HG02759 (cell line): Measurements from ENCODE around the gene ATXN1.
"Not testable (repeated sequence)": the region's sequence is repeated elsewhere in the genome, so short reads cannot be mapped to it uniquely, and the experiment has no call there.

Experiments used
- ATAC-seq: cut with Tn5 transposase; IDR thresholded peaks from one replicate; pipeline ENCODE4 v1.9.1; 2021; ENCODE audit warnings: mild to moderate bottlenecking, moderate library complexity; ENCODE audit not compliant: unreplicated experiment

The ATXN1 gene

DNA sequence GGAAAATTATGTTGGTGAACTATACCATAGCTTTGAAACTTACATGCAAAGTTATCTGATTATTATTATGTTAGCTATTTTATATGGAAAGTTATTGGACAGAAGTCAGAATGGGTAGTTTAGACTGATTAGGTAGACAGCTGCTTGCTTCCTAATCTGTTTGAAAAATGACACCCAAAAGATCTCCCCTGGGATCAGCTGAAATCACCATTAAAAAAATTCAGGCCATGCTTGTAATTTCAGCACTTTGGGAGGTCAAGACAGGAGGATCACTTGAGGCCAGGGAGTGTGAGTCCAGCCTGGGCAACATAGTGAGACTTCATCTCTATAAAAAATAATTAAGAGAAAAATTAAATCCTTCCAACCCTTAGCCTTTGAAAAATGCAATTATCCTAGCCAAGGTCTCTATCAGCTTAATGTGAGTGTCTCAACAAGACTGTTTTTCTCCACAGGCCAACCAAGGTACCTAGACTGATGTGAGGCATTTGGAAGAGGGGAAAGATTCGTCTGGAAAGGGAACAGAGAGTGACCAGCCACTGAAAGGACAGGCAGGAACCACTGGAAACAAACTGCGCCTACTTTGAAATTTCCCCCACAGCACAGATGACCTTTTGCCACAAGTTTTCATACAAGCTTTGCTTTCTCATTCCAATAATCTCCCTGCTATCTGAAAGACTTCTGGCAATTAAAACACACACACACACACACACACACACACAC, 290.6 kb downstream of the ATXN1 start:
- no peak for ATAC-seq

DNA sequence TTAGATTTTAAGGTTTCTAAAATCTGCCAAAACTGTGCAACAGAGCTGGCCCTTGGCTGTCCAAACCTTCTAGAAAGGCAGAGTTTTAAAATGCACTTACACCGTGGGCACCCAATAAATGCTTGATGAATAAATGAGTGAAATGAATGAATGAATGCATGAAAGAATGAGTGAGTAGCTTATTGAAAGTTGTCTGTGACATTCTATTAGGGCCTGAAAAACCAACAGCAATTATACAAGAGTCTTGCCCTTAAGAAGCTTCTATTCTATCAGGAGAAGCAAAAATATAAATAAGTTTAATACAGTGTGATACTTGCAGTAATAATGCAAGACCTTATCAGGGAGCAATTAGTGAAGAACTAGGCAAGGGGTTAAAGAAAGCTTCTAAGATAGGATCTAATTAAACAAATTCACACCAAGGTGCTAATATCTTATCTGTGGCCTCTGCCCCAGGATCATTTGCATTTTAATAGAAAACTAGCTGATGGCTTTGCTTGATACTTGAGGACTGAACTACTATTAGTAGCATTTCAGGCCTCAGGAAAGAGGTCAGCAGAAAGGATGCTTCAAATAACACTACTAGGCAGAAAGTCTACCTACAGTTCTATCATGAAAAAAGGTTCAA, 292.2 kb downstream of the ATXN1 start:
- no peak for ATAC-seq

DNA sequence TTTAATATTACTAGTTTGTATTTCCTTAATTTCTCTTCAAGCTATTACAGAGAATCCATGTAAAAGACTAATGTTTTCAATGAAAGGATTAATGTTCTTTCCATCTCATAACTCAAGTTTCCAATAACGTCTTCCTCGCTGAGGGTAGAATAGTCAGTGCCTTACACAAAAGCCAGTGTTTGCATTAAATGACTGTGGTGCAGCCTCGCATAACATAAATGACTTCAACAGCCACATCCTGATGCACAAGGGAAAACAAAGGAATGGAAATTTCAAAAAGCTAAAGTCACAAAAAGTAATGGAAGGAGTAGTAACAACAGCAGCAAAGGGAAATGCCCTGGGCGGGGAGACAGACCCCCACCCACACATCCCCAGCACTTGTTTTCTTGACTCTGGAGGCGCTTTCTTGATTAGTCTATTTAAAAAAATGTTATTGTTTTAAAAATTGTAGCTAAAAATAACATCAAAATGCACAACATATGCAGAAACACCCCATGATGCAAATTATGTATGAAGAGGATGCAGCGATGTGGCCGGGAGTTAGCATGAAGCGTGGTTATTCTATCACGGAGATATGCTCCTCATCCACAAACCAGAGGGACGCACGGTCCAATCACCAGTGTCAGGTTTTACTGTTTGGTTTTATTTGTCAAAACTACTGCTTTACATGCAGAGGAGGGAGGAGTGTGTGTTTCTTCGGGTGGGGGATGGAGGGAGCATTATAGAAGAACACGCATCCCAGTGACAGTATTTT, 294.3 kb downstream of the ATXN1 start:
- ATAC-seq, result no peak

DNA sequence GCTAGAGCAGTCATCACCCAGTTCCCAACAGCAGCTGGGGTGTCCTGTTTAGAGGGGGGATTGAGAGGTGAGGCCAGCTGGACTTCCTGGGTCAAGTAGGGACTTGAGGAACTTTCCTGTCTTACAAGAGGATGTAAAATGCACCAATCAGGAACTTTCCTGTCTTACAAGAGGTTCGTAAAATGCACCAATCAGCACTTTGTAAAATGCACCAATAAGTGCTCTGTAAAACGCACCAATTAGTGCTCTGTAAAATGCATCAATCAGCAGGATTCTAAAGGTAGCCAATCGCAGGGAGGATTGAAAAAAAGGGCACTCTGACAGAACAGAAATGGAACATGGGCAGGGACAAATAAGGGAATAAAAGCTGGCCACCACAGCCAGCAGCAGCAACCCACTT, 297.2 kb downstream of the ATXN1 start:
- ATAC-seq, result no peak

DNA sequence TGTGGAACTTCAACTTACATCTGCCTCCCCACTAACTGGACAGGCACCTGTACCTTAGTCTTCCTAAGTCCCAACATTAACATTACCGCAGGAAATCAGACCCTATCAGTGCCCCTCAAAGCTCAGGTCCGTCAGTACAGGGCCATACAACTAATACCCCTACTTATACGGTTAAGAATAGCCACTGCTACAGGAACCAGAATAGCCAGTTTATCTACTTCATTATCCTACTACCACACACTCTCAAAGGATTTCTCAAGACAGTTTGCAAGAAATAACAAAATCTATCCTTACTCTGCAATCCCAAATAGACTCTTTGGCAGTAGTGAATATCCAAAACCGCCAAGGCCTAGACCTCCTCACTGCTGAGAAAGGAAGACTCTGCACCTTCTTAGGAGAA, 298.0 kb downstream of the ATXN1 start:
- not testable (repeated sequence) for ATAC-seq

DNA sequence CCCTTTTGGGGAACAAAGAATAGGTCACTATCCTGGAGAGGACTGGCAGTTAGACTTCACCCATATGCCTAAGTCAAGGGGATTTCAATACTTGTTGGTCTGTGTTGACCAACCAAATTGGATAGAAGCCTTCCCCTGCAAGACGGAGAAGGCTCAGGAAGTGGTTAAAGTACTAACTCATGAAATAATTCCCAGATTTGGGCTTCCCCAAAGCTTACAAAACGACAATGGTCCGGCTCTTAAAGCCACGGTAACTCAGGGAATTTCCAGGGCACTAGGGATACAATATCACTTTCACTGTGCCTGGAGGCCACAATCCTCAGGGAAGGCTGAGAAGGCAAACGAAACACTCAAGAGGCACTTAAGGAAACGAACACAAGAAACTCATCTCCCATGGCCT, 299.8 kb downstream of the ATXN1 start:
- ATAC-seq, result no peak

DNA sequence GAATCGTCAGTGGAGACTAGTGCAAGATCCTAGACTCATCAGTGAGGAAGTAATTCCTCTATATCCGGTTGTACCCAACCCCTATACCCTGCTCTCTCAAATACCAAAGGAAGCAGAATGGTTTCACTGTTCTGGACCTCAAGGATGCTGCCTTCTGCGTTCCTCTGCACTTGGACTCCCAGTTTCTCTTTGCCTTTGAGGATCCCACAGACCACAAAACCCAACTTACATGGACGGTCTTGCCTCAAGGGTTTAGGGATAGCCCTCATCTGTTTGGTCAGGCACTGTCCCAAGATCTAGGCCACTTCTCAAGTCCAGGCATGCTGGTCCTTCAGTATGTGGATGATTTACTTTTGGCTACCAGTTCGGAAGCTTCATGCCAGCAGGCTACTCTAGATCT, 301.8 kb downstream of the ATXN1 start:
- not testable (repeated sequence) for ATAC-seq

DNA sequence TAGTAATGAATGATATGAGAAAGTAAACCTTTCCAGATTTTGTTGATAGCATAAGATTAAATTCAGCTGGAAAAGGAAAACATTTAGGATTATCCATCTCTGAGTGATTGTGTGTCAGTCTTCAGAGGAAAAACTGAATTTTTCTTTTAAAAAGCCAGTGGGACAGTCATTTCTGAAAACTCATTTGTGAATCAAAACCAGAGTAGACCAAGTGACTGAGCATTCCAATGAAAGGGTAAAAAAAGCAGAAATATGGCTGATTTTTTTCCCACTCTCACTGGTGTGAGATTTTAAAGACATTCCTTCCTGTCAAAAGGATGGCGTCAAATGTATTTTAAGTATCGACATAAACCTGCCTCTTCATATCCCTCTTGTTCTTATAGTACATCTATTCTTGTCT, 308.9 kb downstream of the ATXN1 start:
- no peak for ATAC-seq

DNA sequence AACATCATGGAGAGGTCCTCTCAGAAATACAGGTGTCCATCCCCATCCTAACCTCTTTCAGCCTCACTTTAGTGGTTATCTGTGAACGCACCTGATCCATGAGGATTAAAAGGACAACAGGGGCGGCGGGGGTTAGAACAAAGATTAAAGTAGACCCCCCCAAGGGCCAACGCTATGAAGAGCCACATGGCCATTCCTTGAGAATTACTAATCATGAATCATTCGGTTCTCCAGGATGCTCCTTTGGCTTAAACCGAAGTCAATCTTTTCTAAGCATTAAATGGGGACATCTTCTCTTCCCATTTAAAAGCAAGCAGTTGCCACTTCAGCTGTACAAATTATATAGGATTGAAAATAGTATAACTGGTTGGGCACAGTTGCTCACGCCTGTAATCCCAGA, 310.4 kb downstream of the ATXN1 start:
- no peak for ATAC-seq

DNA sequence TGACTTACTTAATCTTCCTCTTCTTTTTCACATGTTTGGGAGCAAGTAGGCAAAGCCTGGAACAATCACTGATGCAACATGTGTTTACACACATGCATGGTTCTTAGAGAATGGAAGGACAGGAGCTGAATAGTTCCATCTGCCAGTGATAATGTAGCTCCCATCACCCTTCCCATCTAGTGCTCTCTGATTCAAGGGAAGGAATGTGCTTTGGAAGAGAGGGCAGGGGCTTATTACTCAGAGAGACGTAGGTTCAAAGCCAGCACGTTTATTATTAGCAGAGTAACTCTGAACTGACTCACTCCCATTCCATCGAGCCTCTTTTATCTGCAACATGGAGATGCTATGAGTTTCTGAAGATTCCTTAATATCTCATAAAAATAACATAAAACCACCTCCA, 311.0 kb downstream of the ATXN1 start:
- no peak for ATAC-seq

DNA sequence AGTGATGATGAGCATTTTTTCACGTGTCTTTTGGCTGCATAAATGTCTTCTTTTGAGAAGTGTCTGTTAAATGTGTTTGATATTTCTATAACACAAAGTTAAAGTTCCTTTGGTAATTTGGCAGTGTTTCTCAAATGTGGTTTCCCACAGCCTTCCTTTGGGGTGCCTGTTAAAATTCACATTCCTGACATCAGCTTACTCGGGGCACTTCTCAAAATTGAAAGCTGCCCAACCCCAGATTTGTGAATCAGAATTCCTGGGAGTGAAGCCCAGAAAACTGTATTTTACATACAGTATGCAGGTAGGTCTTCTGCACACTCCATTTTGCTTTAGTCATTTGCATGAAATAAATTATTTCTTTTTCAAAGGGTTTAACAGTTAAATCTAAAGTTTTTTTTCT, 315.0 kb downstream of the ATXN1 start:
- no peak for ATAC-seq

DNA sequence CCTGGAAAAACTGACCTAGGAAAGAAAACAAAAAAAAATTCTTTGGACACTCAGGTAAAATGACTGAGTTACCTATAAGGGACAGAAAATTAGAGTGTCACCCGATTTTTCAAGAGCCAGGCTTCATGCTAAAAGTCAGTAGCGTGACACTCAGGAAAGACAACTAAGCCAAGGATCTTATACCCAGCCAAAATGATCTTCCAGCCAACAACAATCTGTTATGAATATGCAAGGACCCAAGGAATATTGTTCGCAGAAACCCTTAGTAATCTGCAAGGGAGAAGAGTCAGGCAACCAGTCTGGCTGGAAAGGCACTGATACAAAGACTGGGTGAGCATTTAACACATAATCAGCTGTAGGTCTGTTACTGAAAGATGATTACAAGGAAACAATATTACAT, 319.2 kb downstream of the ATXN1 start:
- ATAC-seq, result no peak

DNA sequence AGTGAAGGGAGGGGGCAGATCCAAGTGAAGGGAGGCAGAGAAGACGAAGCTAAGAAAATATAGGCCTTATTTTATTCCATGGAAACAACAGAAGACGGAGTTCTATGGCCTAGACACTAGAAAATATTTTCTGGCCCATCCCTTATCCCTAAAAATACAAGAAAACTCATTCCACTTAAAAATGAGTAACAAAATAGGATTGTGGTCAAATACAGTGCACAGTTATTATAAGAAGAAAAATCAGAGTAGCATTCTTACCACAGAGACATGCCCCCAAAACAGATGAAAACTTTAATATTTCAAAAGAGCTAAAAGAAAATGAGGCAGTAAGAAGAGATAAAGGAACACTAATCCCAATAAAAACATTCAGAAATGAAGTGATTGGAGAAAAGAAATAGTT, 320.0 kb downstream of the ATXN1 start:
- ATAC-seq, result no peak

DNA sequence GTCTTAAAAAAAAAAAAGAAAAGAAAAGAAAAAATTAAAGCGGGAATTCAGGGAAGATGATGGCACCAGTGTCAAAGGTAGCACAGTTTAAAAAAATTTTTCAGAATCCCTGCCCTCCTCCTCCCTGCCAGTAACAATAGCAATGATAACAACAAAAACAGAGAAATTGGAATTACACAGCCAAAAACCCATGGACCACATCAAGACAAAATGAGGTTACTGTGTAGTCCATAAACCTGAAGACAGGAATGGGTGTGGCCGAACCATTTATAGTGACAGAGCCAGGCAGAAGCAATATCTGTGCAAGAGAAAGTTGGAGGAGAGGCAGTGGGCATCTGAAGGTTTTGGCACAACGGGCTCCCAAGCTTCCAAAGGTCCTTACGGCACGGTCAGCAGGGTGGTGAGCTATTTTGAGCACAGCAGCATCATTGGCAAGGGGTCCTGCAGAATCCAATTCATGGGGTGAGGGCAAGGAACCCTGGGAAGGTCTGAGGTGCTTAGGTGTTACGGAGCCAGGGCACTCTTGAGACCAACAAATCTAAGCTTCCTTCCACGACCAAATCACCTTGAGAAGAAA, 320.5 kb downstream of the ATXN1 start:
- no peak for ATAC-seq

DNA sequence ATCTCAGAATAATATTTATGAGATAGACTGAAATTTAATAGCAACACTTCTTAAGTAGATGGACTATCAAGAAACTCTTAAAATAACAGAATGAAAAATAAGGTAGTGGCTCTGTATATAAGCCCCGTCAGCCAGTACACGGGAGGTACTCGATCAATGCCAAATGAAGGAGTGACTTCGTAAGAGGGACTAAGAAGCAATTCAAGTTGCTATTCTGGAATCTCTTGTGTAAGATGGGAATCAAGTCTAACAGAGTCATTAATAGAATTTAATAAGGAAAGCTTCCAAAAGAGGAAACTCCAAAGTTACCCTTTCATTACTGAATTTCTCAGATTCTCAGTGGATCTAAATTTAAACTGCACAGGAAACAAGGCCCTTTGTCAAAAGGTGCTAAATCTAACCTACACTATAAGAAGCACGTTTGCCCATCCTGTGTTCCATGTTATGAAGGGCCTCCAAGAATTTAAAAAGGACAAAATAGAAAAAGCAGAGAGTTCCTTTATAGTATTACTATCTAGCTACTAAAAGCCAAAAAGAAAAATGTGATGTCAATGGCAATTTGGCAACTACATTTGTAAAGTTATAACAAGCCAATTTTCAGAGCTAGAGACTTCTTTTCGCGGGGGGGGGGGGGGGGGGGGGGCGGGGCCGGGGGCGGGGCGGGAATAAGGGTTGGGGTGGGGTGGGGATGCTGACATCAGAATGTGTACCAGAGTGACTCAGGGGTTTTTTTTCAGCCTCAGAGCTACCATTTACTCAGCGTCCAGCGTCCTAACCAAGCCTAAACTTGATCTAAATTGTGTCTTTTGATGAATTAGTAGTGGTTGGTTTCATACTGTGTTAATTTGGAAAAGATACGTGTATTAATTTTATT, 322.3 kb downstream of the ATXN1 start:
- ATAC-seq, result no peak

DNA sequence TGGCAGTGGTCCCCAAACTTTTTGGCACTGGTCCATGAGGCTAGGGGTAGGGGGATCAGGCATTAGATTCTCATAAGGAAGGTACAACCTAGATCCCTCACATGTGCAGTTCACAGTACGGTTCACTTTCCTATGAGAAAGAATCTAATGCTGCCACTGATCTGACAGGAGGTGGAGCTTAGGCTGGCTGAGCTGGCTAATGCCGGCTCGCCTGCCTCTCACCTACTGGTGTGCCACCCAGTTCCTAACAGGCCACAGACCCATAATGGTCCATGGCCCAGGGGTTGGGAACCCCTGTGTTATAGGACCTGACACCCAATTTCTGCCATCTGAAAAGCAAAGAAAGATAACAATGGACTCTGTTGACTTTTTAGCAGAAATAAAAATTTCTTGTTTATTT, 323.3 kb downstream of the ATXN1 start:
- ATAC-seq, result no peak

DNA sequence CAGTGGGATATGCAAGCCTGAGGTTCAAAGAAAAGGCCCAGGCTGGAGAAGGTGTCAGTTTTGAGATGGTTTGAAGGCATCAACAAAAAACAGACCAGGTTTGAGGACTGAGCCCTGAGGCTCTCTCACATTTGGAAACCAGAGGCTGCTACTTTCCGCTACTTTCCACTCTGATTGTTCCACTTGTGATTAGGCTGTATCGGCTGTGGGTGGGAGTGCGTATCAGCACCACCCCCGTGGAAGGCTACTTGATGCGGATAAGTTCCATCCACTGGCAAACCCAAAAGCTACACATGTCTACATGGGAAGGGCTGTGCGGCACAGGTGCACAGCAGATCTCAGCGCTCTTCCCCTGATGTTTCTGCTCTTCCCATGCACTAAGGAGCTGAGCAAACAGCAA, 324.2 kb downstream of the ATXN1 start:
- no peak for ATAC-seq

DNA sequence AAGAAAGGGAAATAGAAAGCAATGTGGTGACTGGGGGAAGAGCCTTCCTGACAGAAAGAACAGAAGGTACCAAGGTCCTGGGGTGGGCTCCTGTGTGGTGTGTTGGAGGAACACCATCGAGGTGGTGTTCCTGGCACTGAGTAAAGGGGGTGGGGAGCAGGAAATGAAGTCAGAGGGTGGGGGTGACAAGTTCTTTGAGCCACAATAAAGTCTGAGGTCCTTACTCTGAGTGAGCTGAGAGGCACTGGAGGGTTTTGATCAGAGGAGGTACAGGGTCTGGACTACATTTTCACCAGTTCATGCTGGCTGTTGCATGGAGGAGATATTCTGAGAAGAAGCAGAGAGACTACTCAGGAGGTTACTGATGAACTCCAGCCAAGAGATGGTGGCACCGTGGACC, 324.7 kb downstream of the ATXN1 start:
- ATAC-seq, result no peak

DNA sequence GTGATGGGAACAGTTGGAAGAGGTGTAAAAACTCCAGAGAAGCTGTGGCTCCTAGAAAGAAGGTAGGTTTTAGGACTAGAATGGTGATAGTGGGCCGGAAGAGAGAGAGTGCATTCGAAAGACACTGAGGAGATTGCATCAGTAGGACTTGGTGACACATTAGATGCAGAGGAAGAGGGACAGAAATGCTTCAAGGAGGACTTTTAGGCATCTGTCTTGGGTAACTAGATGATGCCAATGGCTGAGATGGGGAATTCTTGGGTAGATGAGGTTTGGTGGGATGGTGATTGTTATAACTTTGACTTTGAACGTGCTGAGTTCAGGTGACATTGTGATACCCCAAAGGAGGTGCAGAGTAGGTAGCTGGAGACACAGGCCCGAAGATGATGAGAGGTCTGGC, 326.4 kb downstream of the ATXN1 start:
- no peak for ATAC-seq

DNA sequence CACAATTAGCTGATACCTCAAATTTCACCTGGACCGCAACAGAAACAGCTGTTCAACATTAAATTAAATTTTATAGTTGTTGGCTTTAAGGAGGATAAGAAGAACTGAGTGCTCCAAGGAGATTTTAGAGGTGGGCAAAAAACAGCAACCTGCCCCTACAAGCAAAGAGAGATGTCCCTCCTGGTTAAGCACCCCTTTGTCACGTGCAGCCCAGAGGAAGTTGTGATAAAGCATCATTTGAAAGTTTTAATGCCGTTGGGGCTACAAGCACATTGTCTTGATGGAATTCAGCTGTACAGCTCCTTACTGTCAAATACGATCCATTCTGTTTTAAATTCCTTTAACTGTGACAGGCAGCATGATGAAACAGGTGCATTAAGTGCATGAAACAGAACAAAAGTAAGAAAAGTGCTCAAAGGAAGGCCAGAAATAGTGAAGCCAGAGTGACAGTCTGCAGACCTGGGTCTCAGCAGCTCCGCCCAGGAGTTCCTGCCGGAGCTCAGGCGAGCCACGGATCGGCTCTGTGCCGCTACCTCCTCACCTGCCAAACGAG, 327.8 kb downstream of the ATXN1 start:
- ATAC-seq, result no peak
